ENCODE data around the gene DPYSL5.

Gene DPYSL5

GRCh38 chr2:26934985-26935384, 87.1 kb downstream of the DPYSL5 start:
- no peak for FAIRE-seq

- no peak for FAIRE-seq
Observed at GRCh38 chr2:26936855-26937254, 88.9 kb downstream of the DPYSL5 start.

- FAIRE-seq: no peak
Observed at GRCh38 chr2:26938399-26939118, 90.6 kb downstream of the DPYSL5 start.

- no peak for FAIRE-seq
Observed at GRCh38 chr2:26940001-26940400, 92.1 kb downstream of the DPYSL5 start.

- FAIRE-seq: no peak
Observed at GRCh38 chr2:26941486-26941885, 93.6 kb downstream of the DPYSL5 start.

GRCh38 chr2:26942543-26943295, 94.8 kb downstream of the DPYSL5 start:
- FAIRE-seq: peak; percentile 65

- no peak for FAIRE-seq
Observed at GRCh38 chr2:26945991-26946750, 98.2 kb downstream of the DPYSL5 start.

DNA sequence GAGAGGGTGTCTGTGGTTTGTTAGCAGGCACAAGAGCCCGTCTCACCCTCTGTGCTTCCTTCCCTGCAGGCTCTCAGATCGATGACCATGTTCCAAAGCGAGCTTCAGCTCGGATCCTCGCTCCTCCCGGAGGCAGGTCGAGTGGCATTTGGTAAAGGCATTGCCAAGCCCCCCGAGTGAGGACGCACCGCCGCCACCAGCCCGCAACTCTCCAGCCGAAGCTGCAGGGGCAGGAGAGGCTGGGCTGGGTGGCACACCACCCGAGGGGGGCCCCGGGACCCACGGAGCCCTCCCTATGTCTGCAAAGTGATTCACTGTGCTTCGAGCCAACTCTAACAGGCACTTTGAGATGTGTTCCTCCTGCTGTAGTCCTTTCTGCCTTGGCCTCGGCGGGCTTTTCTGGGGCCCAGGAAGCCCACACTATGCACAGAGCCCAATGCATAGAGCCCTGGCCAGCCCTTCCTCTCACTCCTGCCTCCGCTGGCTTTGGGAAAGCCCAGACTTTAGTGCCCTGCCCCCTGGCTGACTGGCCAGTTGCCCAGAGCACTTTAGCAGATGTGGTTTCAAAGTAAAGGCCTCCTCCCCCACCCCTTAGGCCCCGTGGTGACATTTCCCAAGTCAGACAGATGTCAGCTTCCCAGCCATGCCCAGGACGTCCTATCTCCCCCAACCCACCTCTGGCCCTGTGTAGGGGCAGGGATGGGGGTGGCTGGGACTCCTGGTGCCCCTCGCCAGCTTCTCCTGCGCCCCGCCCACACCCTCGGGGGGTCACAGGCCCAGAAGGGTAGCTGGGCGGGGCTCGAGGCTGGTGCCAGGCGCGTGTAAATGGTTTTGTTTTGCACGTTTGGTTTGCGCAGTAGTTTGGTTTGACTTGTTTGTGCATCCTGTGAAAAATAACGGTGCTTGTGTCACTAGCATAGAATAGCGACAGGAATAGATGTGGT, 99.2 kb downstream of the DPYSL5 start:
- FAIRE-seq: no peak

GRCh38 chr2:26948800-26949199, 100.9 kb downstream of the DPYSL5 start:
- no peak for FAIRE-seq

GRCh38 chr2:26950246-26950645, 102.3 kb downstream of the DPYSL5 start:
- FAIRE-seq: no peak

DNA sequence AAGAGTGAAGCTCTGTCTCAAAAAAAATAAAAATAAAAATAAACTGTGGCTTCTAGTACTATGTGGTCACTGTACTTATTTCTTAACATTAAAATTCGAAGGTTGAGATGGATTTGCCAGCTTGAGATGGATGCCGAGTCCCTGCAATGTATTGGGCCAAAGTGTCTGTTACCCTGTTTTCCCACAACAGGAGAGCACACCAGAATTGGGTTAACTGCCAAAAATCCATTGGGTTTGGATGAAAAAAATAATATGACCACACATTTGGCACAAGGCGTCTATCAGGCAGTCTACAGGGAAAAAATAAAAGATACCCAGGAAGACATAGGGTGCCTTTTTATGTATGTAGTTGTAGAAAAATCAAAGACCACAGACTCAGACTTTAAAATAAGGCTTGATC, 103.3 kb downstream of the DPYSL5 start:
- no peak for FAIRE-seq

GRCh38 chr2:26952374-26952773, 104.4 kb downstream of the DPYSL5 start:
- FAIRE-seq: no peak

DNA sequence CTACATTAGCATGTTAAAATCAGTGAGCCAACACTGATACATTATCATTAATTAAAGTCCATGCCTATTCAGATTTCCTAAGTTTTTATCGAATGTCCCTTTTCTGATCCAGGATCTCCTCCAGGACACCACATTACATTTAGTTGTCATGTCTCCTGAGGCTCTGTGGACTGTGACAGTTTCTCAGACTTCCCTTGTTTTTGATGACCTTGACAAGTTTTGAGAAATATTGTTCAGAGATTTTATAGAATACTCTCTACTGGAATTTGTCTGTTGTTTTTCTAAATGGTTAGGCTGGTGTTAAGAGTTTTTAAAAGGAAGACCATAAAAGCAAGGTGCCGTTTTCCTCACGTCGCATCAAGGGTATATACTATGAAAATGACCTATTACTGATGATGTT, 106.2 kb downstream of the DPYSL5 start:
- FAIRE-seq: no peak

DNA sequence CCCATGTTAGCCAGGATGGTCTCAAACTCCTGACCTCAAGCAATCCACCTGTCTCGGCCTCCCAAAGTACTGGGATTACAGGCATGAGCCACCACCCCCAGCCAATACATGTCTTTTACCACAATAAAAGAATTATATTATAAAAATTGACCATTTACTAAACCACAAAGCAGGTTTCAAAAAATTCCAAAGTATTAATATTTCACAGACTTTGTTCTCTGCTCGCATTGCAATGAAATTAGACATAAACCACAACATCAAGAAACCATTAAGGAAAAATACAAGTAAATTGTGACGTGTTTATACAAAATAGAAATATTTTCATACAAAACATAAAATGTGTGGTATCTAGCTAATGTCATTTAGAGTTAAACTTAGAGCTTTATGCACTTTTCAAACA, 109.1 kb downstream of the DPYSL5 start:
- no peak for FAIRE-seq

DNA sequence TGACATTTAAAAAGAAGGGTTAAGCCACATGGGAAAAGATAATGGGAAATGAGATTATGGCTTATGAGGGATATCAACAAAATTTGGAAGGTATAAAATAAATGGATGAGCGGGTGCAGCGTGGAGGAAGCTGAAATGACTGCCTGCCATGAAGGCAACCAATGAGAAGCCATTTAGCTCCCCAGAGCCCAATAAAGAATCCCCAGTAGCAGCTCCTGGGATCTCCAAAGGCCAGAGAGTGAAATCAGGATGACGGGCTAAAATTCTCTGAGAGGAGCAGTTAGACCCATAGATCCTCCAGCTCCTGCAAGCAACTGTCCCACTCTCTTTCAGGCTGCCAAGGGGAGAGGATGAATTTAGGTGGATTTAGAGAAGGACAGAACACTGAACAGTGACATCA, 109.6 kb downstream of the DPYSL5 start:
- FAIRE-seq: no peak

- FAIRE-seq: no peak
Observed at GRCh38 chr2:26959331-26959730, 111.4 kb downstream of the DPYSL5 start.

DNA sequence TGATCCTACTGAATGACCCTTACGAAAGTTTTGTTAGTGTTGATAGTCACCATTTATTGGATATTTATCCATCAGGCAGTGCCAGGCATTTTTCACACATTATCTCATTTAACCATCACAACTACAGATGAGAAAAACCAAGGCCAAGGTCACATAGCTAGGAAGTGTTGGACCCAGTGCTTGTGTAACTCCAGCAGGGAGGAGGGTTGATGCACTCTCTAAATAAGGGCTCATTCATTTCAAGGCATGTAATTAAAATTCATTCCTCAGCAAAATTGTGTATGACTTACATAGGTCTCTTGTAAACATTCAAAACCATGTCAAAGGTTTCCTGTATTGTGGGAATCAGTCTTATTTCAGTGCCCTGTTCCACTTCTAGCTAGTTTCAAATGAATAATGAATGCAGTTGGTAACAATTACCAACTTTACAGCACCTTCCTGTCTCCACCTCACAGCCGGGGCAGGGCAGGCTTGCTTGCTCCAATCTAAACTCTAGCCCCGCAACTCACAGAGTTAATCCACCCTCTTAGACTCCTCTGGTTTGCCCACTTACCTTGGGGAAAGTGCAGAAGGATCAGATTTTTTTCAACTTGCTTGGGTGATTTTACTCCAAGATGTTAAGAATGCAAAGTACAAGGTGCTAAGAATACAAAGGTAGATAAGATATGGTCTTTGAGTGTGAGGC, 116.7 kb downstream of the DPYSL5 start:
- FAIRE-seq: no peak

- FAIRE-seq: no peak
Observed at GRCh38 chr2:26968001-26968400, 120.1 kb downstream of the DPYSL5 start.

DNA sequence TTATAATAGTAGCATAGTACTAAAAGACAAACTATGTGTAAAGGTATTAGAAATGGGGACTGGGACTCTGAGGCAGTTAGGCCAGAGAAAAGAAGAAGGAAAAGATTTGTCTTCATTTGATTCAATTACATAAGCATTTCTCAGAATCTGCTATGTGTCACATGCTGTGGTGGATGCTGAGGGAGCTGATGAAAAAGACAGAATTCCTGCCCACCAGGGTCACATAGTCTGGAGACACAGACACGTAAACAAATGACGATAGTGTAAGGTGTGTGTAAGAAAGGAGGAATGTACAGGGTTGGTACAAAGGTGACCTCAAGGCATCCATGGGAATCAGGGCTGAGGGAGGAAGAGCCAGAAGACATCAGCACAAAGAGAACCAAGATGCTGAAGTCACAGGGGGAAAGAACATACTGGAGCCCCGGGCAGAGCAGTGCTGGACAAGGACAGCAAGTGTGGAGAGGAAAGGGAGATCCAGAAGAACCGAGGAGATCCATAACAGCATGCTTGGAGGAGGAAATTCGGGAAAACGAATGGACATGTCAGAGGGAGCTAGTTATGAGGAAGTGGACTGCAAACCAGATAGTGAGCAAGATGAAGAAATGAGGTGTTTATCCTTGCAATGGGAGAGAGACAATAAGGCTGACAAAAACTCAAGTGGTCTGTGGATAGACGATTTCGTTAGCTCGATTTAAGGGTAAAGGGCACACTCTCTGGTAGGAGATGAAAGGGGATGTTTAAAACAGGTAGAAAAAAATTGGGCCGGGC, 121.3 kb downstream of the DPYSL5 start:
- FAIRE-seq: no peak

GRCh38 chr2:26970244-26970927, 122.5 kb downstream of the DPYSL5 start, which contains the start of gene MAPRE3:
Gene MAPRE3, plus strand, starts transcription at chr2:26970637. Its CDS starts 51,582 bp downstream, at chr2:27022219.
- no peak for FAIRE-seq

Data from A204.1 (cell line).